Keratinocyte (primary cell): ENCODE results near the gene RAMACL.

ENCODE experiments used
- EZH2 ChIP-seq: IDR thresholded peaks from one replicate; pipeline ENCODE4 v1.6.1; 2012; ENCODE audit warnings: inconsistent platforms, mild to moderate bottlenecking, low read length, moderate library complexity
- TF ChIP-seq, protein P1 (sequence below), 3 experiments: IDR thresholded peaks in 1 of 3; conservative IDR thresholded peaks in 1 of 3; optimal IDR thresholded peaks in 1 of 3; 2 replicates in 2 of 3; 3 replicates in 1 of 3; pipeline versions ENCODE3 to v1.5.1; 2011; ENCODE audit warnings: low read length in 3 of 3, mild to moderate bottlenecking in 3 of 3, moderate library complexity in 2 of 3, control low read depth in 1 of 3, inconsistent platforms in 1 of 3; ENCODE audit not compliant: insufficient read depth in 2 of 3; ENCODE audit errors: extremely low read depth in 1 of 3

- TF ChIP-seq, protein P1, sequence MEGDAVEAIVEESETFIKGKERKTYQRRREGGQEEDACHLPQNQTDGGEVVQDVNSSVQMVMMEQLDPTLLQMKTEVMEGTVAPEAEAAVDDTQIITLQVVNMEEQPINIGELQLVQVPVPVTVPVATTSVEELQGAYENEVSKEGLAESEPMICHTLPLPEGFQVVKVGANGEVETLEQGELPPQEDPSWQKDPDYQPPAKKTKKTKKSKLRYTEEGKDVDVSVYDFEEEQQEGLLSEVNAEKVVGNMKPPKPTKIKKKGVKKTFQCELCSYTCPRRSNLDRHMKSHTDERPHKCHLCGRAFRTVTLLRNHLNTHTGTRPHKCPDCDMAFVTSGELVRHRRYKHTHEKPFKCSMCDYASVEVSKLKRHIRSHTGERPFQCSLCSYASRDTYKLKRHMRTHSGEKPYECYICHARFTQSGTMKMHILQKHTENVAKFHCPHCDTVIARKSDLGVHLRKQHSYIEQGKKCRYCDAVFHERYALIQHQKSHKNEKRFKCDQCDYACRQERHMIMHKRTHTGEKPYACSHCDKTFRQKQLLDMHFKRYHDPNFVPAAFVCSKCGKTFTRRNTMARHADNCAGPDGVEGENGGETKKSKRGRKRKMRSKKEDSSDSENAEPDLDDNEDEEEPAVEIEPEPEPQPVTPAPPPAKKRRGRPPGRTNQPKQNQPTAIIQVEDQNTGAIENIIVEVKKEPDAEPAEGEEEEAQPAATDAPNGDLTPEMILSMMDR (optimal IDR thresholded peaks at IDR 0.05 in 1 of 3, IDR thresholded peaks at IDR 0.05 in 1 of 3, conservative IDR thresholded peaks at IDR 0.05 in 1 of 3; ENCODE audit: extremely low read depth in 1 of 3, insufficient read depth in 2 of 3, low read length in 3 of 3), result no peak
- no peak for TF ChIP-seq EZH2
These were observed 30.1 kb upstream of the RAMACL start for GRCh38 chr6:166616261-166617238.
